ENCODE results near the gene NCAPG2. TPM values are rescaled to one million over a fixed set of nuclear protein-coding genes. Genes with fewer than 3 reads are reported as not detected.
"Not testable (repeated sequence)": the region's sequence is repeated elsewhere in the genome, so short reads cannot be mapped to it uniquely, and the experiment has no call there.

Gene NCAPG2
- total RNA-seq, 2 donors from 2014 or later: 6.4 to 8.6 TPM

DNA sequence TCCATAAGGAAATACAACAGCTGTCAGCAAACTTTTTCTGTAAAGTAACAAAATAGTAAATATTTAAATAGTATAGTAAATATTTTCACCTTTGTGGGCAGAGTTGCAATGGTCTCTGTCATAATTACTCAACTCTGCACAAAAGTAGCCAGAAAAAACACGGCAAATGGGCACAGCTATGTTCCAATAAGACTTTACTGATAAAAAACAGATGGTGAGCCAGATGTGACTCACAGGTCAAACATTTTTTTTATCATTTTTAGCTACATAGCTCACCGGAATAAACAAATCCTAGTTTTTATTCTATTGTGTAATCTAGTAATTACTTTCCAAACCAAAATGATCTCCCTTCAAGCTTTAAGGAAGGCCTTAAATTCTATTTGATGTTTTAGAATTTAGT, 55.3 kb downstream of the NCAPG2 start:
- peak in 1 of 2 donors; percentile 75 for ATAC-seq
- intact Hi-C loops (cut with DNase I): no loop called here

DNA sequence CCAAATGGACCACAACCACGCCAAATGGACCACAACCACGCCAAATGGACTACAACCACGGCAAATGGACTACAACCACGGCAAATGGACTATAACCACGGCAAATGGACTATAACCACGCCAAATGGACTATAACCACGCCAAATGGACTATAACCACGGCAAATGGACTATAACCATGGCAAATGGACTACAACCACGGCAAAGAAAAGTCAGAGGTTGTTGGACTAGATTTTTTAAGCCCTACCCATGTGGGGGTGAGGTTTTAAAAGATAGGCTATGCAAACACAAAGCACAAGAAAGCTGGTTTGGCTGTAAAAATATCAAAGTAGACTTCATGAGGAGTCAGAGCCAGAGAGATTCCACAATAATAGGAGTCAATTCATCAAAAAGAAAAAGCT, 55.8 kb downstream of the NCAPG2 start:
- no peak for DNase-seq
- intact Hi-C loops (cut with DNase I): no loop called here
- peak in 1 of 2 donors; percentile 25 for ATAC-seq

More for the DNA sequence above, 55.3 kb downstream of the NCAPG2 start:
- no peak for DNase-seq

DNA sequence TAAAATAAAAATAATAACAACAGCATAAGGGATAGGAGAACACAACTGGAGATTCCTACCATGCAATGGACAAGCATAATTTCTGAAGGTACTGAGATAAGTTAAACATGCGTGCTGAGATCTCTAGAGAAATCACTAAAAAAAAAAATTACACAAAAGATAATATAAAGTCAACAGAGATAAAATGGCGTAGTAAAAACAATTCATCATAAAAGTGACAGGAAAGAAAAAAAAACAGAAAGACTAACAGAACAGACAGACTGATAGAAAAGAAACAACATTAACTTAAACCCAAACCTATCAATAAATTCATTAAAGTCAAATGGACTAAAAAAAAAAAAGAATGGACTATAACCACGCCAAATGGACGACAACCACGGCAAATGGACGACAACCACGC, 56.4 kb downstream of the NCAPG2 start:
- DNase-seq (no peak), ATAC-seq (no peak)
- intact Hi-C loops (cut with DNase I): no loop called here

DNA sequence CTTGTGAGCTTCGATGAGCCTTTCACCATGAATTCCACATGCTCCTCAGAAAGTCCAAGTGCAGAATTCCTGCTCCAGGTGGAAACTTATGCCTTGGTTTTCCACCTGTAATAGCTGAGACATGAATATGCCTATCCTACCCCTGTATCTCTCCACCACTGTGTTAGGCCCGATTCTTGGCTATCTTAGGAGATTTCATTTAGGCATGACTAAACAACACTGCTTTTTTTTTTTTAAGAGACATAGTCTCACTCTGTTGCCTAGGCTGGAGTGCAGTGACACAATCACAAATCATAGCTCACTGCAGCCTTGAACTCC, 57.2 kb downstream of the NCAPG2 start:
- no peak for DNase-seq
- intact Hi-C loops (cut with DNase I): no loop called here
- no peak for ATAC-seq

DNA sequence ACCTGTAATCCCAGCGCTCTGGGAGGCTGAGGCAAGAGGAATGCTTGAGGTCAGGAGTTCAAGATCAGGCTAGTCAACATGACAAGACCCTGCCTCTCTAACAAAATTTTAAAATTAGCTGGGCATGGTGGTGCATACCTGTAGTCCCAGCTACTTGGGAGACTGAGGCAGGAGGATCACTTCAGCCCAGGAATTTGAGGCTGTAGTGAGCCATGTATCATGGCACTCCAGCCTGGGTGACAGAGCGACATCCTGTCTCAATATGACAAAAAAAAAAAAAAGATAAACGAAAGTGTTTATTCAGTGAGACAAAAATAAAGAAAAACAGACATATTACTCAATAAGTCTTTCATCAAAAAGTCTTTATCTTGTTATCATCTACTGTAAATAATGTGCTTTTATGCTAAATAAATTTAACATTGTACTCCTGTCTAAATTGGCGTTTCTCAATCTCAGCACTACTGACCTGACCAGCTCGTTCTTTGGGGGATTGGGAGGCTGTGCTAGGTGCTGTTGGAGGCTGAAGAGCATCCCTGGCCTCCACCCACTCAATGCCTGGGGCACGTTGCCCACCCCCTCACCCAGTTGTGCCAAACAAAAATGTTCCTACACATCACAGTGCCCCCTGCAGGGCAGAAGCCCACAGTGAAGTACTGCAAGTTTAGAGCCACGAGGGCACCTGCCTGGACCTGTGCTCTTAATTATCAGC, 57.7 kb downstream of the NCAPG2 start:
- no peak for ATAC-seq
- no peak for DNase-seq
- intact Hi-C loops (cut with DNase I): no loop called here

DNA sequence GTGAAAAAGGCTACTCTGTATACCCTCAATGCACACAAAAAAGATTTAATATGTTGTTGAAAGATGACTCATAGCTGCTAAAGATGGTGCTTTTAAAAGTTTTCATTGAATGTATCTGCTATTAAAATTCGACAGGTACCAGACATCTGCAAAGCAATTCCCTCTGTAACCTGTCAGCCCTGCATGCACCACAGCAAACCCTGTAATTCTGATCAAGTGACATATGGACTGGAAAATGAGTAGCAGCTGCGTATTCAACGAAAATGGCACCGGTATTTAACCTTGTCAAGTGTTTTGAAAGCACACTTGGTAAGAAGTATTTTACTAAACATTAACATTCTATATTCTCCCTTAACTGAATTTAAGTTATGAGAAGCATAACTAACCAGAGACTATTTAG, 58.8 kb downstream of the NCAPG2 start:
- ATAC-seq: no peak
- DNase-seq: no peak
- intact Hi-C loops (cut with DNase I): no loop called here

DNA sequence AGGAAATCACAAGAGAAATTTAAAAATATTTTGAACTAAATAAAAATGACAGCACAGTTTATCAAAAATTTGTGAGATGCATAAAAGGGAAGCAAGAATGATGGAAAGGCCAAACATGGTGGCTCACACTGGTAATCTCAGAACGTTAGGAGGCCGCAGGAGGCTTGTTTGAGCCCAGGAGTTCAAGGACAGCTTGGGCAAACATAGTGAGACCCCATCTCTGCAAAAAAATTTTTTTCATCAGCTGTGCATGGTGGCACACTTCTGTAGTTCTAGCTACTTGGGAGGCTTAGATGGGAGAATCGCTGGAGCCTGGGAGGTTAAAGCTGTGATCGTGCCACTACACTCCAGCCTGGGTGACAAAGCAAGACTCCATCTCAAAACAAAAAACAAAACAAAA, 62.5 kb downstream of the NCAPG2 start:
- intact Hi-C loops (cut with DNase I): no loop called here
- no peak for ATAC-seq
- no peak for DNase-seq

DNA sequence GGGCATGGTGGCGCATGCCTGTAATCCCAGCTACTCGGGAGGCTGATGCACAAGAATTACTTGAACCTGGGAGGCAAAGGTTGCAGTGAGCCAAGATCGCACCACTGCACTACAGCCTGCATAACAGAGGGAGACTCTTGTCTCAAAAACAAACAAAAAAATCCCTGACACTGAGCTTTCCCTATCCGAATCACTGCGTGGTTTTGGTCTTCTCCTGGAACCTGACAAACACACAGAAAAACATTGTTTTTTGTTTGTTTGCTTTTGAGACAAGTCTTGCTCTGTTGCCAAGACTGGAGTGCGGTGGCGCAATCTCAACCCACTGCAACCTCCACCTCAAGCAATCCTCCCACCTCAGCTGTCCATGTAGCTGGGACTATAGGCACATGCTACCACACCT, 66.6 kb downstream of the NCAPG2 start:
- intact Hi-C loops (cut with DNase I): no loop called here
- ATAC-seq (no peak), DNase-seq (no peak)

DNA sequence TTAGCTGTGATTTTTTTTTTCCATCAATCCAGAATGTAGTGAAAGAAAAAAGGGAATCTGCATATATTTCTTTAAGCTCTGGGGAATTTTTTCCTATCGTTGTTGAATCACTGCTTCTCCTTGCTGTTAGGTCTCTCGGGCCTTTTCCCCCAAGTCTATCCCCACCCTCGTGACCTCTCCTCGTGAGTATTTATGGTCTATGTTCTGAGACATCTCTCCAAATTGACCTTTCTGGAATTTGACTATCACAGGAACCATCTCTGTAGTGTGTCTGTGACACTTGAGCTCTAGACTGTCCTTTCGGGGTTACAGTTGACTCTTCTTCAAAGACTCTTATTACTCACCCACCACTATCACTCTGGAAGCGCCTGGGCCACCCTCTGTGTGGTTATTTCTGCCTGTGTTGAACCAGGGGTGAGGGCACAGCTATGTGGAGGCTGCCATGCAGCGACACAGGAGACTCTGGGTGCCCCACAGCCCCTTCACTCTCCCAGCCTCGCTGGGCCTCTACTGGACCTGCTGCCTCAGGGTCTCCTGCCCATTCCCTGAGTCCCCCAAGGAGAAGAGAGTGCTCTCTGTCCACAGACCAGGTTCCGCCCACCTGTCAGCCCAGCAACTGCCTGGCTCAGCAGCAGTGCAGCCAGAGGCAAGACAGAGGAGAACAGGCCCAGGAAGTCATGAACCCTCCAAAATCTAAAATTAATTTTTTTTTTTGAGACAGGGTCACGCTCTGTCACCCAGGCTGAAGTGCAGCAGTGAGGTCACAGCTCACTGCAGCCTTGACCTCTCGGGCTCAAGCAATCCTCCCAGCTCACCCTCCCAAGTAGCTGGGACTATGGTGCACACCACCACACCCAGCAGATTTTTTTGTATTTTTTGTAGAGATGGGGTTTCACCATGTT, 71.3 kb downstream of the NCAPG2 start:
- ATAC-seq (peak in 1 of 2 donors; percentile 27), DNase-seq (no peak)
- intact Hi-C loops (cut with DNase I): no loop called here

DNA sequence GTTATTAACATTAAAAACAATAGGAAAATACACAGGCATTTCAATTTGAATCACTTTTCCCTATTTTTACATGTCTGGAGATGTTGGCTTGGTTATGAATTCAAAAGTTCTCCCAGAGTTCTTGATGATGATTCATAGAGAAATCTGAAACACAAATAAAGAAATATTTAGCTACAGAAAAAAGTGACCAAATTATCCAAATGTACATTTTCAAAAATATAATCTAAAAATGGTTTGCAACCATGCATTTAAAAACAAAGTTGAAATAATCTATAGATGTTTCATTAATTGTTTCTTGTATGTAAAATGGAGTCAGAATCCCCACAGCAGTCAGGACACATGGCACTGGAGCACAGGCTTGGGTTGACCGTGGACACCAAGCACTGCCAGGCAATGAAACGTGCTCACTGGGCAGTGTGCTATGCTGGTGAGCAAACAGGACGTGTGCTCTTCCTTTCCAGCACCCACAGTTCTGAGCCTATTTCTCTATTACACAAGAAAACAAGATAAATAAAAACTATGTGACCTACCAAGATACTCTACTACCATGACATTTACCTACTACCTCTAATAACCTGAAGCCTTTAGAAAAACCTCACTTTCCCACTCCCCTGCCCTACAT, 72.9 kb downstream of the NCAPG2 start:
- ATAC-seq (no peak), DNase-seq (no peak)
- intact Hi-C loops (cut with DNase I): no loop called here

DNA sequence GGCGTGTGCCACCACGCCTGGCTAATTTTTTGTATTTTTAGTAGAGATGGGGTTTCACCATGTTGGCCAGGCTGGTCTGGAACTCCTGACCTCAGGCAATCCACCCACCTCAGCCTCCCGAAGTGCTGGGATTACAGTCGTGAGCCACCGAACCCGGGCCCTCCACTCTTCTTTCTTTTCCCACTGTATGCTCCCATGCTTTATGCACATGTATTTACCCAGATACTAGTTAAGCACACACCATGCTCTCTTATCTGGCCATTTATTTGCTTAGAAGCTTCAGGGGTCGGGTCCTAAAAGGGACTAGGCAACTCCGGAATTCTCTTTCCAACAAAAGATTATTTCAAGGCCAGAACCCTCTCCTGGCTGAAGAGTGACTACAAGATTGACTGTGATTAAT, 78.3 kb downstream of the NCAPG2 start:
- DNase-seq; ATAC-seq; intact Hi-C loops (cut with DNase I): not testable (repeated sequence)

DNA sequence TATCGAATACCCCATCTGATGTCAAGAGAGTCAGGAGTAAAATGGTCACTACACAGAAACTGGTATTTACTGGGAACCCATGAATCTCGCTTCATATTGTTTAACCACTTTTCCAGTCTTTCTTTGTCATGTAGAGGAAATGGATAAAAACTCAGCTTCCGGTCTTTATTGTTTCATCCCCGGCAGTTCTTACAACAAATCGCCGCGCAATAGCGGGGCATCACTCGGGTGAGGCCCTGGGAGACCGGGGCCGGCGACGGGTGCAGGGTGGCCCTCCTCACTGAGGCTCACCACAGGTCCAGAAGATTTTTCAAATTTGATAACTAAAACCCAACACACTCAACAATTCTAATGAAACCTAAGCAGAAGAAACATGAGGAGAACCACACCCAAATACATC, 81.4 kb downstream of the NCAPG2 start:
- intact Hi-C loops (cut with DNase I): no loop called here
- no peak for ATAC-seq
- no peak for DNase-seq

DNA sequence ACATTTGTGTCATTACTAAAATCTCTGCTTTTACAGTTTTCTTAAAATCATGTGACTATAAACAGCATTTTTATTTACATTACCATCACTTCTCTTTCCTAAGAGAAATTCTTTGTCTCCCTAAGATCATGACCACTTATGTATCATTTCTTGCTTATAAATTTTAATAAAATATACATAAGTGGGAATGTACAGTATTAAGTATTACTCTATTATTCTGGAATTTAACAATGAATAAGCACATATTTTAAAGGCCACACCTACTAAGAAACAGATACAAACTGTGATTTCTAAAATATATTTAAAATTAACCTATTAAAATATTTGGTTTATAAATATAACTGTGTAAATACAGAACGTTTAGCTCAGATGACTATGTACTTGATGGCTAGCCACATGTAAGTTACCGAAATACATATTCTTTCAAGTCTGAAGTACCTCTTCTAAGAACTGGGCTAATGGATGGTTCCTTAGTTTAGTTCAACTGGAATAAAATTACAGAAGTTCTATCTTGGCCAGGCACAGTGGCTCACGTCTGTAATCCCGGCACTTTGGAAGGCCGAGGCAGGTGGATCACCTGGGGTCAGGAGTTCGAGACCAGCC, 83.7 kb downstream of the NCAPG2 start:
- DNase-seq: no peak
- intact Hi-C loops (cut with DNase I): no loop called here
- ATAC-seq: no peak

DNA sequence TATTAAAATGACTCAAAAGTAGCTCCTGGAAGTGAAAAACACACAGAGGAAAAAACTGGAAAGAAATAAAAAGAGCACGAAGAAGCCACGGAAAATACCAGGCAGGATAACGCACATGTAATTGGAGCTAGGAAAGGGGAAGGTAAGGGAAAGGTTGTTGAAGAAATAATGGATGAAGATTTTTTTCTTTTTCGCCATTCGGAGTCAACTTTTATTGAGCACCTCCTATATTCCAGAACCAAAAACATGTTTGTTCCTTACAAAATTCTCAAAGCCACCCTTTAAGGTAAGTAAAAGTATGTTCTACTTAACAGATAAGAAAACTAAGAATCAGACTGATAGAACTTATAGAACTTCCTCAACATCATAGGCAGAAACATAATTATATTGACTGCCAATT, 84.2 kb downstream of the NCAPG2 start:
- ATAC-seq (no peak), DNase-seq (no peak)
- intact Hi-C loops (cut with DNase I): no loop called here

DNA sequence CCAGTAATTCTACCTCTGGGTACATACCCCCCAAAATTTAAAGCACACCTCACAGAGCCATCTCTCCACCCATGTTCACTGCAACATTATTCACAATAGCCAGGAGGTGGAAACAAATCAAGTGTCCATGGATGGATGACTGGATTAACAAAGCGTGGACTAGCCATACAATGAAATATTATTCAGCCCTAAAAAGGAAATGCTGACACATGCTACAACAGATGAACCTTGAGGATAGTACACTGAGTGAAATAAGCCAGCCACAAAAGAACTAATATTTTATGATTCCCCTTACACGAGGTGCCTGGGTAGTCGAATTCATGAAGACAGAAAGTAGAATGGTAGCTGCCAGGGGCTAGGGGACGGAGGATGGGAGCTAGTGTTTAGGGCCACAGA, 85.9 kb downstream of the NCAPG2 start:
- DNase-seq (no peak), ATAC-seq (no peak)
- intact Hi-C loops (cut with DNase I): no loop called here

DNA sequence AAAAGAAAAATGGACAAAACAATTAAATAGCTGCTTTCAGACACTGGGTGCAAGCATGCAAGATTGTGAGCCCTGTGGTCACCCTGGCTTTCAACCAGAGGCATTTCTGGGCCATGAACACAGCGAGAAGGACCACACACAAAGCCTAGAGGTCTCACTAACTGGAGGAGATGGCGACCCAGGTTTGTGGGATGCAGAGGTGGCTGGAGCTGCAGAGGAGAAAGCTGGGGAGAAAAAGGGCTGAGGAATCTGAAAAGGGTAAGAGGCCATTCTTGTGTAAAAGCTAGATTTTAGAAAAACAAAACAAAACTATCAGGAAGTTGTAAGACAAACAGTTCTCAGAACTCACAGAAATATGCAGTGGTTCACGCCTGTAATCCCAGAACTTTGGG, 86.9 kb downstream of the NCAPG2 start:
- ATAC-seq (no peak), DNase-seq (no peak)
- intact Hi-C loops (cut with DNase I): no loop called here

DNA sequence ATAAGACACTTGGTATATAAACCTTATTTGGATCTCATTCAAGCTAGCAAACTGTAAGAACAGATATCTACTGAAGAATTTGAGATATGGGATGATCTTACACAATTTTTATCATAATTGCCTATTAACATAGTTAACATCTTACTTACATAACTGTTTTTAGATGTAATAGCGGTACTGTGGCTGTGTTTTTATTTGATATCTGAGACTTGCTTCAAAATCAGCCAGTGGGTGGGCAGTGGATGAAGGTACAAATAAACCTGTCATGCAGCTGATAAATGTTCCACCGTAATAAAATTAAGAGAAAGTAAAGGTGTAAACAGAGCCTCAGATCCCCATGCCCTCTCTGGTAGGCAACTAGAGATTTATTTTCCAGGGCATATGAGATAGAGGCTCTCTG, 88.6 kb downstream of the NCAPG2 start:
- ATAC-seq (no peak), DNase-seq (no peak)
- intact Hi-C loops (cut with DNase I): no loop called here

DNA sequence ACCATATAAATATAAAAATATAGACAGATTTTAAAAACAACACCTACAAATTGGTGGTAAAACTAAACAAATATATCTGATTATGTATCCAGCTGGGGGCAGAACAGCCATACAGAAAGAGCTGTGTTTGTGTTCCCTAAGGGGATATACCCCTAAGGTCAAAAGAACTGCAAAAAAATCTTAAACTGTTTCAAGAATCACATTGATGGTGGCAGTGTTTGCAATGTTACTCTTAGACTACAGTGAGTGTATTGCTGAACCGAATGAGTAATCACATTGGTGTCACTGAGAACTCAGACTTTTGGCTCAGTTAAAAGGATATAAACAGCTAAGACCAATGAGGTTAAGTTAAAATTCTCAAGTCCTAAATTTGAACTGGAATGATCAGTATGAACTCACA, 89.9 kb downstream of the NCAPG2 start:
- ATAC-seq (no peak), DNase-seq (no peak)
- intact Hi-C loops (cut with DNase I): no loop called here

DNA sequence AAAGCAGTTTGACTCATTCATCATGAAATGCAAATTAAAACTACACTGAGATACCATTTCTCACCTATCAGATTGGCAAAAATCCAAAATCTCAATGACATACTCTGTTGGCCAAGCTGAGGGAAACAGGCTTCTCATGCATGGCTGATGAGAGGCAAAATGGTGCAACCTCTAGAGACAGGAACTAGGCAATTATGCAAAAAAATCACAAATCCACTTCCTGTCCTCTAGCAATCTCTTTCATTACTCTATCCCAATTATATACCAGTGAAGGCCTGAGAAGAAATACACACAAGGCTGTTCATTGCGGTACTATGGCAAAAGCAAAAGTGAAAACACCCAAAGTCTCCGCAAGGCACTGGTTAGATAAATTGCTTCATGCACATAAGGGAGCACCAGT, 91.1 kb downstream of the NCAPG2 start:
- DNase-seq (no peak), ATAC-seq (no peak)
- intact Hi-C loops (cut with DNase I): no loop called here

DNA sequence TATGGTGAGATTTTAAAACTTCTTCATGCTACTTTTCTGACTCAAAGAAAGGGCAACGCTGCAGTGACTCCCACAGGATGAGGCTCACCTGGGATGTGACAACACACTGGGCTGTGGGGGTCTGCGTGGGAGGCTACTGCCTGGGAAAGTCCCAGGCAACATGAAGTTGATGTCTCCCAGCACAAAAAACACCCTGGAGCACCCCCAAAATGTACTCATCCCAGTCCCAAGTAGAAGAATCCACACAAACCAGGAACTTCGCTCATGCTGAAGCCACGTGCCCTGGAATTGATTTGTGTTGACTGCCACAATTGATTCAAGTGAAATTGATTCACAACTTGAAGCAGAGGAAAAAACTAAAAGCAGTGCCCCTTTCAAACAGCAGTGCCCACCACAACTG, 92.1 kb downstream of the NCAPG2 start:
- DNase-seq (no peak), ATAC-seq (no peak)
- intact Hi-C loops (cut with DNase I): no loop called here

All from left cardiac atrium (tissue), 4 donors.